Ishikawa (cell line): ENCODE results near the gene PDE7B.

Experiments used
- CEBPB ChIP-seq: IDR thresholded peaks from 2 replicates; pipeline ENCODE4 v1.6.1; 2012
- CREB1 ChIP-seq: IDR thresholded peaks from 2 replicates; pipeline ENCODE4 v1.6.1; 2012; ENCODE audit warnings: low read depth
- EGR1 ChIP-seq: IDR thresholded peaks from 2 replicates; pipeline ENCODE4 v1.6.1; 2012
- EP300 ChIP-seq: IDR thresholded peaks from 2 replicates; pipeline ENCODE4 v1.6.1; 2012; ENCODE audit warnings: borderline replicate concordance
- FOXM1 ChIP-seq: IDR thresholded peaks from 2 replicates; pipeline ENCODE4 v1.6.1; 2012; ENCODE audit warnings: low read depth, borderline replicate concordance
- MAX ChIP-seq: IDR thresholded peaks from 2 replicates; pipeline ENCODE4 v1.6.1; 2012
- NFIC ChIP-seq: IDR thresholded peaks from 2 replicates; pipeline ENCODE4 v1.6.1; 2012
- RAD21 ChIP-seq: IDR thresholded peaks from 2 replicates; pipeline ENCODE4 v1.6.1; 2012; ENCODE audit warnings: low read depth
- REST ChIP-seq: IDR thresholded peaks from 2 replicates; pipeline ENCODE4 v1.6.1; 2012; ENCODE audit warnings: low read depth, mild to moderate bottlenecking
- TAF1 ChIP-seq: IDR thresholded peaks from 2 replicates; pipeline ENCODE4 v1.6.1; 2012; ENCODE audit warnings: low read depth, mild to moderate bottlenecking
- TCF12 ChIP-seq: IDR thresholded peaks from 2 replicates; pipeline ENCODE4 v1.6.1; 2012; ENCODE audit warnings: low read depth
- TEAD4 ChIP-seq: IDR thresholded peaks from 2 replicates; pipeline ENCODE4 v1.6.1; 2012
- USF1 ChIP-seq: IDR thresholded peaks from 2 replicates; pipeline ENCODE4 v1.6.1; 2012
- YY1 ChIP-seq: IDR thresholded peaks from 2 replicates; pipeline ENCODE4 v1.6.1; 2012; ENCODE audit warnings: low read depth
- ZBTB7A ChIP-seq: IDR thresholded peaks from 2 replicates; pipeline ENCODE4 v1.6.1; 2012; ENCODE audit warnings: low read depth

PDE7B gene

DNA sequence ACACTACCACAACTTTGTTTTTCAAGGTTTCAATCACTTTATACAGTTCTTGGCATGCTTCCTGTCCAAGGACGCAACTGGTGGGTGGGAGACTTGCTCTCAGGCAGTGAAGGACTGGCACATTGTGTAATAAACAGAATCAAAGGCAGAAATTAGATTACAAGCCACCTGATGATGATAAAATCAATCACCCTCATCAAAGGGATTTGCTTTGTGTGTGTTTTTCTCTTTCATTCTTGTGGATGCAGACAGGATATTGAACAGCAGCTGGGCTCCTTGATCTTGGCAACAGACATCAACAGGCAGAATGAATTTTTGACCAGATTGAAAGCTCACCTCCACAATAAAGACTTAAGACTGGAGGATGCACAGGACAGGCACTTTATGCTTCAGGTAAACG, 327.2 kb downstream of the PDE7B start:
- TF ChIP-seq ZBTB7A: no peak
- no peak for TF ChIP-seq TEAD4
- TF ChIP-seq CREB1: no peak
- no peak for TF ChIP-seq NFIC
- no peak for TF ChIP-seq MAX
- no peak for TF ChIP-seq TCF12

DNA sequence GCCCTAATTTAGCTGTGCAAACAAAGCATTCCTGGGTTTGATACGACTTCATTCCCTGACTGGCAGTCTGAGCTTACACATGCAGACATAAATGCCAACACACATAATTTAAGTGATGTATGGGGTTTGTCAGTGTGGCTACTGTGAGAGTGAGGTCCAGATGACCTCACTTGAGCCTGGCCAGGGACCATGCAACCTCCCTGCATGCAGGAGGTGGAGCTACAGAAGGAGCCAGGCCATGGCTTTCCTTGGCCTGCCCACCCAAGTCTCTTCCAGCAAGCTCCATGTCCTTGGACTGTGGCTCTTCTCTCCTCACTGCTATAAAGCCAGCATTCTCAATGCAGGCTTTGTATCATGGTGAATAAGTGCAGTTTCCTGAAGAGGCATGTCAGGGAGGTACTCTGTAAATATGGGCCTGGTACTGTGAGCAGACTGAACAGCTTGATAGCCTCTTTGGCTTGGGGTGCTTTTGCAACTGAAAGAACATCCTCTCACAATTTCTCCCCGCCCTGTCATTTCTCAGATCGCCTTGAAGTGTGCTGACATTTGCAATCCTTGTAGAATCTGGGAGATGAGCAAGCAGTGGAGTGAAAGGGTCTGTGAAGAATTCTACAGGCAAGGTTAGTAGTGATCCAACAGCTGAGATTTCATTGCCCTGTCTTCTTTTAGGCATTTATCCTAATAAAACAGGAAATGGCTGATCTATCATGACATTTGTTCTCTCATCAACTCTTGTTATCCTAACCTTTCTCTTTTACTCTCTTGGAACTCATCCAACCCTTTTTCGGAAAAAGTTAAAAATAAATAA, 329.4 kb downstream of the PDE7B start:
- TF ChIP-seq YY1 (no peak), CEBPB (no peak), CREB1 (no peak), EP300 (no peak), TEAD4 (no peak), ZBTB7A (no peak), MAX (no peak), RAD21 (no peak), FOXM1 (no peak), EGR1 (no peak), TAF1 (no peak), TCF12 (no peak), USF1 (no peak), REST (no peak), NFIC (no peak)

DNA sequence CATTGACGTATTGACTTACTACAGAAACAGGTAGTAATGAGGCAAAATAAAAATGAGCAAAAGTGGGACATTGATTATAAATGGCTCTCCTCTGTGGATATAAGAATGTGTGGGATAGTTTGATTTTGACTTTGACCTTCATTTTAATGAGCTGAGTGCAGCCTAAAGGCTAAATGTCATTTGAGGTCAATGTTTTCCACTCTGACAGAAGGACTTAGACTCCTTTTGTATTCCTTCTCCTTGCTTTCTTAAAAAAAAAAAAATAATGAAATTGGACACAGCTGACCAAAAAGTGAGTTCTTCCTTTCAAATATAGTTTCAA, 330.0 kb downstream of the PDE7B start:
- TF ChIP-seq ZBTB7A (no peak), TCF12 (no peak), TAF1 (no peak), RAD21 (no peak)

- no peak for TF ChIP-seq NFIC
- TF ChIP-seq FOXM1: no peak
- TF ChIP-seq YY1: no peak
- TF ChIP-seq EP300: no peak
- no peak for TF ChIP-seq EGR1
- TF ChIP-seq CEBPB: no peak
- no peak for TF ChIP-seq TEAD4
- TF ChIP-seq REST: no peak
- no peak for TF ChIP-seq TAF1
- TF ChIP-seq RAD21: no peak
- no peak for TF ChIP-seq TCF12
- no peak for TF ChIP-seq MAX
- TF ChIP-seq ZBTB7A: no peak
- no peak for TF ChIP-seq CREB1
- TF ChIP-seq USF1: no peak
These were observed 330.4 kb downstream of the PDE7B start for GRCh38 chr6:136181861-136182260.

DNA sequence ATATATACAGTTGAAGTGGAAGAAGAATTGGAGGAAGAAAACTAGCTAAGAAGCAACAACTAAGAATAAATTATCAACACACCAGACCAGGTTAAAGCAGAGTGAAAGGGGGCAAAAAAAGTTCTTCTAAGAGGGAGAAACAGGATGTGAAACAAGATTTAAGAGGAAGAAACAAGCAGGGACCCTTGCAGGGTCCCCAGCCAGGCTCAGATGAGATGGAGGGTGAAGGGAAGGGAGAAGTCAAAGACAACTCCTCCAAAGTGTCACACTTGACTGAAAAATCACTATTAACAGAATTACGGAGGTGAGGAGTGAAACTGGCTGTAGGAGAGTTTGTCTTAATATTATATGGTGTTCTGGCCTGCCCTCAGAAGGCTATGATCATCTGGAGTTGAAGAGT, 333.2 kb downstream of the PDE7B start:
- TF ChIP-seq TEAD4: no peak
- TF ChIP-seq EGR1: no peak
- no peak for TF ChIP-seq USF1
- TF ChIP-seq YY1: no peak
- TF ChIP-seq MAX: no peak
- TF ChIP-seq CREB1: no peak
- no peak for TF ChIP-seq ZBTB7A
- no peak for TF ChIP-seq TCF12
- TF ChIP-seq EP300: no peak
- TF ChIP-seq NFIC: no peak
- TF ChIP-seq TAF1: no peak
- no peak for TF ChIP-seq FOXM1
- no peak for TF ChIP-seq RAD21
- TF ChIP-seq CEBPB: no peak
- TF ChIP-seq REST: no peak
